Right forelimb (tissue), 1 donor: ENCODE data around the gene MORN4.
"Not testable (repeated sequence)": the region's sequence is repeated elsewhere in the genome, so short reads cannot be mapped to it uniquely, and the experiment has no call there.

Source experiments
- DNase-seq: peaks from one replicate; pipeline ENCODE4 v3.0.0-alpha.2; 2018

The MORN4 gene

GRCh38 chr10:97596101-97597082, 36.9 kb downstream of the MORN4 start:
- DNase-seq, result no peak

- DNase-seq, result no peak
These were observed 39.9 kb downstream of the MORN4 start for GRCh38 chr10:97593421-97593820.

GRCh38 chr10:97590748-97591495, 42.4 kb downstream of the MORN4 start:
- DNase-seq, result no peak

GRCh38 chr10:97590082-97590747, 43.1 kb downstream of the MORN4 start:
- DNase-seq, result no peak

GRCh38 chr10:97589479-97589878, 43.8 kb downstream of the MORN4 start, which contains the start of gene C10orf62:
C10orf62 (plus strand) TSS chr10:97589721; CDS start chr10:97589898, 177 bp downstream.
- no peak for DNase-seq

- no peak for DNase-seq
These were observed 46.1 kb downstream of the MORN4 start for GRCh38 chr10:97587183-97587582.

- DNase-seq, result no peak
These were observed 47.9 kb downstream of the MORN4 start for GRCh38 chr10:97585439-97585811.

GRCh38 chr10:97584798-97585438, 48.4 kb downstream of the MORN4 start:
- no peak for DNase-seq

GRCh38 chr10:97584060-97584797, 49.1 kb downstream of the MORN4 start, which contains the start of gene HOGA1:
HOGA1 (plus strand) TSS chr10:97584389; CDS start chr10:97584704, 315 bp downstream.
- DNase-seq, result no peak

- DNase-seq, result no peak
These were observed 49.8 kb downstream of the MORN4 start for GRCh38 chr10:97583476-97583875.

- no peak for DNase-seq
These were observed 51.1 kb downstream of the MORN4 start for GRCh38 chr10:97582169-97582568.

- DNase-seq, result no peak
These were observed 52.6 kb downstream of the MORN4 start for GRCh38 chr10:97580421-97581367.

GRCh38 chr10:97578171-97578844, 55.0 kb downstream of the MORN4 start:
- DNase-seq, result no peak

GRCh38 chr10:97577701-97578100, 55.6 kb downstream of the MORN4 start:
- DNase-seq, result no peak

GRCh38 chr10:97576487-97576886, 56.8 kb downstream of the MORN4 start:
- DNase-seq, result not testable (repeated sequence)

GRCh38 chr10:97575127-97575668, 58.1 kb downstream of the MORN4 start:
- no peak for DNase-seq

GRCh38 chr10:97574374-97575126, 58.8 kb downstream of the MORN4 start:
- DNase-seq, result no peak

GRCh38 chr10:97573672-97574071, 59.6 kb downstream of the MORN4 start:
- DNase-seq, result no peak

- DNase-seq, result no peak
These were observed 60.3 kb downstream of the MORN4 start for GRCh38 chr10:97573021-97573420.
